ENCODE data around the gene AGAP1. TPM values are rescaled to one million over a fixed set of nuclear protein-coding genes. Genes with fewer than 3 reads are reported as not detected.

The AGAP1 gene
- total RNA-seq, 1 donor from 2014 or later: 20.4 TPM

DNA sequence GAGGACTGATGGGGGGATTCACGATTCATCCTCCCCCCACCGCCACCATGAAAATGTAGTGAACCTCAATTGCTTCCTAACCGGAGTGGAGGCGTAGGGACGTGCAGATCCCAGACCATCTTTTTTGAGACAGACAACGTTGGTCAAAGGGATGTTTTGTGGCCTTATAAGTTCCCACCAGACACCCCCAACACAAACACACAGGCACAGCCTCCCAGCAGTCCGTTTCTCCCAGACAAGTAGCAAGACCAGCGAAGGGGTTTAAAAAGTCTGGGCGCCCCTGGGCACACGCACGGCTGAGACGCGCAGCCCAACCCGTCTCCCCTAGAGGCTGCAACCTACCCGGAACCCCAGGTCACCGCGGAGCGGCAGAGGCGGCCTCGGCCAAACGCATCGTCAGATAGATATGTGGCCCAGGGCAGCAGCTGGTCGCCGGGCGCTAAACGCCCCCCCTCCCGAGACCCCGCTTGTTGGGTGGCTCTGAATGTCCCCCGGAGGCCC is 673.0 kb downstream of the AGAP1 start:
- Mint-ChIP-seq H3K9me3 (no peaks in the 10 kb centered on the region), H3K36me3 (peaks cover 2% of the 10 kb centered on the region), H3K4me1 (peaks cover 53% of the 10 kb centered on the region), H3K27ac (no peak overlapping the region), H3K27me3 (ENCODE audit: insufficient read depth, low read depth) (peaks cover 62% of the 10 kb centered on the region), H3K4me3 (peak overlapping the region; percentile 94)
- TF ChIP-seq EZH2 (IDR thresholded peaks at IDR 0.05) (peak; percentile 58), EZH2phosphoT487 (IDR thresholded peaks at IDR 0.05) (peak; percentile 84)
- TF ChIP-seq, protein P1, sequence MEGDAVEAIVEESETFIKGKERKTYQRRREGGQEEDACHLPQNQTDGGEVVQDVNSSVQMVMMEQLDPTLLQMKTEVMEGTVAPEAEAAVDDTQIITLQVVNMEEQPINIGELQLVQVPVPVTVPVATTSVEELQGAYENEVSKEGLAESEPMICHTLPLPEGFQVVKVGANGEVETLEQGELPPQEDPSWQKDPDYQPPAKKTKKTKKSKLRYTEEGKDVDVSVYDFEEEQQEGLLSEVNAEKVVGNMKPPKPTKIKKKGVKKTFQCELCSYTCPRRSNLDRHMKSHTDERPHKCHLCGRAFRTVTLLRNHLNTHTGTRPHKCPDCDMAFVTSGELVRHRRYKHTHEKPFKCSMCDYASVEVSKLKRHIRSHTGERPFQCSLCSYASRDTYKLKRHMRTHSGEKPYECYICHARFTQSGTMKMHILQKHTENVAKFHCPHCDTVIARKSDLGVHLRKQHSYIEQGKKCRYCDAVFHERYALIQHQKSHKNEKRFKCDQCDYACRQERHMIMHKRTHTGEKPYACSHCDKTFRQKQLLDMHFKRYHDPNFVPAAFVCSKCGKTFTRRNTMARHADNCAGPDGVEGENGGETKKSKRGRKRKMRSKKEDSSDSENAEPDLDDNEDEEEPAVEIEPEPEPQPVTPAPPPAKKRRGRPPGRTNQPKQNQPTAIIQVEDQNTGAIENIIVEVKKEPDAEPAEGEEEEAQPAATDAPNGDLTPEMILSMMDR (IDR thresholded peaks at IDR 0.05): no peak
- peaks cover 55% of the 10 kb centered on the region for H3K4me1 ChIP-seq
- peak overlapping the region; percentile 85 for H2AFZ ChIP-seq (replicated peaks)
- peaks cover 100% of the 10 kb centered on the region for H3K27me3 ChIP-seq
- no peak overlapping the region for H3K27ac ChIP-seq
- H3F3A ChIP-seq (ENCODE audit: low read depth): peaks cover 74% of the 10 kb centered on the region
- H4K20me1 ChIP-seq (ENCODE audit: low read depth): peaks cover 88% of the 10 kb centered on the region
- H3K9ac ChIP-seq: no peak overlapping the region
- peak overlapping the region; percentile 49 for H3K4me3 ChIP-seq
- peak; percentile 66 for DNase-seq (ENCODE audit: low spot score)
- no peaks in the 10 kb centered on the region for H3K36me3 ChIP-seq
- peak overlapping the region; percentile 92 for H3K4me2 ChIP-seq
- H3K79me2 ChIP-seq (ENCODE audit: low read depth): no peaks in the 10 kb centered on the region
- no peaks in the 10 kb centered on the region for H3K9me3 ChIP-seq (ENCODE audit: low read depth)

DNA sequence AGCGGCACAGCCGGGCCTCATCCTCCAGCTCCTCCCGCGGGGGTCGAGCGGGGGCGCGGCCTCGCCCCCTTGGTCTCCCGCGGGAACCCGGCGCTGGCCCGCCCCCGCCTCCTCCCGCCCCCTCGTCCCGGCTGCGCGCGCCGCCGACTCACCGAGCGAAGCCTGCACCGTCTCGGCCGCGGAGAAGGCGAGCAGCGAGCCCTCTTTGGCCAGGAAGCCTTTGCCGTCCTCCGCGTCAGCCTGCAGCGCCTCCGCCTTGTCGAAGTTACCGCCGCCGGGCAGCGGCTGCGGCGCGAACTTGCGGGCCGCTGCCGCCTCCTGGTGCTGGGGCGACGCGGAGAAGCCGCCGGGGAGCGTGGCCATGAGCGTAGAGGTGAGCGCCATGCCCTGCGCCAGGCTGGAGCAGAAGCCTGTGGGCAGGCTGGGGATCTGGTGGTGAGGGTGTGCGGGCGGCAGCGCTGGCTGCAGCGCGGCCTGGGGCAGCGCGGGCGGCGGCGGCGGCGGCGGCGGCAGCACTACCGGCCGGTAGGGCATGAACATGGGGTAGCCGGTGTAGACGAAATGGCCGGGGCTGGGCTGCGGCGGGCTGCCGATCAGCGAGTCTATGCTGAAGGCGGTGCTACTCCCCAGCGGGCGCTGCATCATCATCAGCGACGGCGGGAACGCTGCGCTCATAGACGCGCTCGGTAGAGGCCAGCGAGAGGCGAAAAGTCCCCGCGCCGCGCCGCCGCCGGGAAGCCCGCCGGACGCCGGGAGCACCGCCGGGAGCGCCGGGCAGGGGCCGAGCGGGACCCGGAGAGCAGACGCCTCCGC is 673.7 kb downstream of the AGAP1 start:
- H3K27me3 Mint-ChIP-seq (ENCODE audit: insufficient read depth, low read depth): peaks cover 61% of the 10 kb centered on the region
- H3F3A ChIP-seq (ENCODE audit: low read depth): peaks cover 80% of the 10 kb centered on the region
- H3K9me3 Mint-ChIP-seq: no peaks in the 10 kb centered on the region
- H3K4me1 ChIP-seq: peaks cover 61% of the 10 kb centered on the region
- peak overlapping the region; percentile 94 for H3K4me3 Mint-ChIP-seq
- H3K27ac ChIP-seq: no peak overlapping the region
- peak; percentile 44 for TF ChIP-seq EZH2phosphoT487 (IDR thresholded peaks at IDR 0.05)
- TF ChIP-seq EZH2 (IDR thresholded peaks at IDR 0.05): peak; percentile 73
- TF ChIP-seq, protein P1 (IDR thresholded peaks at IDR 0.05): peak; percentile 35
- no peak overlapping the region for H3K9ac ChIP-seq
- peak; percentile 86 for DNase-seq (ENCODE audit: low spot score)
- H4K20me1 ChIP-seq (ENCODE audit: low read depth): peaks cover 88% of the 10 kb centered on the region
- peak overlapping the region; percentile 85 for H2AFZ ChIP-seq (replicated peaks)
- peaks cover 54% of the 10 kb centered on the region for H3K4me1 Mint-ChIP-seq
- H3K27me3 ChIP-seq: peaks cover 100% of the 10 kb centered on the region
- no peaks in the 10 kb centered on the region for H3K9me3 ChIP-seq (ENCODE audit: low read depth)
- peak overlapping the region; percentile 92 for H3K4me2 ChIP-seq
- H3K4me3 ChIP-seq: peak overlapping the region; percentile 49
- peaks cover 2% of the 10 kb centered on the region for H3K36me3 Mint-ChIP-seq
- H3K79me2 ChIP-seq (ENCODE audit: low read depth): no peaks in the 10 kb centered on the region
- H3K27ac Mint-ChIP-seq: no peak overlapping the region
- no peaks in the 10 kb centered on the region for H3K36me3 ChIP-seq

DNA sequence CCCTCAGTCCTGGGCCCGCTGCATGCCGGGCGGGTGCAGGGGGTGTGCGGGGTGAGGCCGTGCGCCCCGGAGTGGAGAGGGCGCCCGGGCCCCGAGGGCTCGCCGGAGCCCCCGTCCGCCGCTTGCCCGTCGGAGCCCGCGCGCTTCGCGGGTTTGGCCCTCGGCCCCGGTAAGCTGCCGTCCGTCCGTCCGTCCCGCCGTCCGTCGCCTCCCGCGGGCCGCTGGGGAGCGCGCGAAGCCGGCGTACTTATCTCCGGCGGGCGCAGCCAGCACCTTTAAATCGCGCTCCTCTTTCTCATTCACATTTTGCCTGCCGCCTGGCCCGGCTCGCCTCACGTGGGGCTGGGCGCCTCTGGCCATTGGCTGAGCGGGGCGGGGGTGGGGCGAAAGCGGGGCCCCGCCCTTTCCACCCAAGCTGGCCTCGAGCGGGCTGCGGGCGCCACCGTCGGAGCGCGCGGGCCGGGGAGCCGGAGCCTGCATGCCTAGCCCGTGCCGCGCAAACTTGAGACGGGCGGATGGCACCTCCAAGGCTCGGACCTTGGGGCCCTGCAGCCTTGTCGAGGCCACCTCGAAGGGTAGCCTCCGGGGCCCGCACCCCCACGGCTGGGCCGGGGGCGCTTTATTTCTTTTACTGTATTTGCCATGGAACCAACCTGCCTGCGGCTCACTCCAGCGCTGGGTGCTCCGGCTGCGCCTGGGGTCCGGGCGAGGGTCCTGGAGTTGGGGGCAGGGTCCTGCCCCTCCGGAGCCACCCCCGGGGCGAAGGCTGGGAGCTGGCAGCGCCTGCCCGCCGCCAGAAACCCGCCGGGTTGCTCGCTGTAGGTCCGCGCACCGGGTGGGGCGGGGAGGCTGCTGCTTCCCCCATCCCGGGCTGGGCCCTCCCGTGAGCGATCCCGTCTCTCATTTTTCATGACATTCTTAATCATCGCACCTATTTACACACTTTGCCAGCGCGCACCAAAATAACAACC is 674.6 kb downstream of the AGAP1 start, which contains the start of gene GBX2:
Gene GBX2 (minus strand): TSS at position 277 of the 971 bp plus-strand sequence. CDS start 415 bp downstream, outside the sequence.
- no peak within 1 kb of the TSS for H3K27ac Mint-ChIP-seq
- H3K9me3 Mint-ChIP-seq: no peaks in the 10 kb centered on the region
- Histone ChIP-seq H3F3A (ENCODE audit: low read depth) (peaks cover 85% of the 10 kb centered on the region), H3K36me3 (no peaks in the 10 kb centered on the region), H3K4me2 (peak within 1 kb of the TSS; percentile 92), H3K27me3 (peaks cover 100% of the 10 kb centered on the region), H3K9me3 (ENCODE audit: low read depth) (no peaks in the 10 kb centered on the region), H3K27ac (no peak within 1 kb of the TSS), H4K20me1 (ENCODE audit: low read depth) (peaks cover 88% of the 10 kb centered on the region), H2AFZ (replicated peaks) (peak within 1 kb of the TSS; percentile 85), H3K4me3 (peak within 1 kb of the TSS; percentile 49), H3K4me1 (peaks cover 63% of the 10 kb centered on the region), H3K9ac (no peak within 1 kb of the TSS), H3K79me2 (ENCODE audit: low read depth) (no peaks in the 10 kb centered on the region)
- DNase-seq (ENCODE audit: low spot score): peak; percentile 95
- H3K36me3 Mint-ChIP-seq: no peaks in the 10 kb centered on the region
- H3K4me3 Mint-ChIP-seq: peak within 1 kb of the TSS; percentile 87
- H3K27me3 Mint-ChIP-seq (ENCODE audit: insufficient read depth, low read depth): peaks cover 61% of the 10 kb centered on the region
- H3K4me1 Mint-ChIP-seq: peaks cover 50% of the 10 kb centered on the region
- TF ChIP-seq EZH2phosphoT487 (IDR thresholded peaks at IDR 0.05): peak; percentile 41
- TF ChIP-seq EZH2 (IDR thresholded peaks at IDR 0.05): peak; percentile 81
- TF ChIP-seq, protein P1 (IDR thresholded peaks at IDR 0.05): no peak

All from neural progenitor cell (in vitro differentiated cells).